GM12878 (cell line): ENCODE measurements around the gene UTS2. TPM values are rescaled to one million over a fixed set of nuclear protein-coding genes. Genes with fewer than 3 reads are reported as not detected.

ENCODE experiments used
- ATAC-seq: fragments of 200-7000 bp; cut with Tn5 transposase; 3 replicates; pipeline ENCODE4 v1.9.1; 2020; ENCODE audit warnings: mild to moderate bottlenecking, moderate library complexity
- BruUV-seq: library from RNA; stranded (reverse); fragments of 400-500 nt; replicated peaks from 2 replicates; lab custom pipeline; 2021; lab: Mats Ljungman, UMichigan
- CTCF ChIA-PET: fragments of 300-600 bp; sonication (Branson Sonifier 250); formaldehyde crosslinking; extraction: SDS; loops from one replicate; lab custom pipeline; 2021; ENCODE audit warnings: inconsistent platforms; lab: Yijun Ruan, JAX
- POLR2A ChIA-PET: fragments of 350-600 bp; formaldehyde crosslinking; extraction: SDS; loops from one replicate; lab custom pipeline; 2021; ENCODE audit warnings: inconsistent platforms; lab: Charles Lee
- RAD21 ChIA-PET: fragments of 300-600 bp; sonication (Branson Sonifier 250); formaldehyde crosslinking; loops from one replicate; lab custom pipeline; 2023; ENCODE audit warnings: antibody characterized with exemption; ENCODE audit not compliant: unreplicated experiment; lab: Charles Lee
- SMC1A ChIA-PET: fragments of 300-600 bp; sonication (Branson Sonifier 250); formaldehyde crosslinking; loops from one replicate; lab custom pipeline; 2023; ENCODE audit not compliant: unreplicated experiment, uncharacterized antibody; lab: Charles Lee
- DNase-seq: peaks from one replicate; pipeline ENCODE4 v3.0.0-alpha.2; 2011; ENCODE audit warnings: low read depth, low spot score
- FAIRE-seq: peaks from 3 replicates; lab custom pipeline; 2011; peaks lifted over from hg19 to GRCh38; lab: Jason Lieb, UNC
- H2AFZ ChIP-seq: 2 replicates; pipeline ENCODE4 v1.6.0; 2011; ENCODE audit warnings: low read depth, low read length, control low read depth; ENCODE audit not compliant: control insufficient read depth
- H3K27ac ChIP-seq: 2 replicates; pipeline ENCODE4 v1.5.1; 2011; ENCODE audit warnings: control low read depth; ENCODE audit not compliant: control insufficient read depth, insufficient read depth
- H3K27me3 ChIP-seq, 2 experiments: replicated peaks in 1 of 2; 2 replicates each; pipeline versions ENCODE4 v1.6.0 to v1.6.1; 2011; ENCODE audit warnings: low read length in 1 of 2; ENCODE audit not compliant: control insufficient read depth in 2 of 2, insufficient read depth in 2 of 2
- H3K36me3 ChIP-seq, 2 experiments: 2 replicates each; pipeline ENCODE4 v1.5.1; 2011; ENCODE audit warnings: low read length in 1 of 2; ENCODE audit not compliant: control insufficient read depth in 2 of 2, insufficient read depth in 2 of 2
- H3K4me1 ChIP-seq: 2 replicates; pipeline ENCODE4 v1.6.1; 2011; ENCODE audit warnings: mild to moderate bottlenecking, low read length, moderate library complexity, mixed read lengths; ENCODE audit not compliant: control insufficient read depth, insufficient read depth
- H3K4me2 ChIP-seq: 2 replicates; pipeline ENCODE4 v1.6.0; 2011; ENCODE audit warnings: control low read depth; ENCODE audit not compliant: control insufficient read depth, insufficient read depth
- H3K4me3 ChIP-seq: fragments of 200-600 bp; sonication (generic); 2 replicates; pipeline ENCODE4 v1.5.1; 2016
- H3K79me2 ChIP-seq: 2 replicates; pipeline ENCODE4 v1.6.0; 2011; ENCODE audit warnings: low read length; ENCODE audit not compliant: control insufficient read depth, insufficient read depth
- H3K9ac ChIP-seq: 2 replicates; pipeline ENCODE4 v1.8.0; 2011; ENCODE audit warnings: low read length, control low read depth, mixed read lengths; ENCODE audit not compliant: control insufficient read depth, insufficient read depth
- H3K9me3 ChIP-seq: replicated peaks from 3 replicates; pipeline ENCODE4 v1.5.1; 2011; ENCODE audit warnings: mild to moderate bottlenecking, low read length; ENCODE audit not compliant: control insufficient read depth, insufficient read depth
- H4K20me1 ChIP-seq: 2 replicates; pipeline ENCODE4 v1.6.0; 2011; ENCODE audit not compliant: control insufficient read depth, insufficient read depth
- E2F8 ChIP-seq: fragments of 450-650 bp; IDR thresholded peaks from 2 replicates; pipeline ENCODE4 v1.6.1; 2018; ENCODE audit warnings: mild to moderate bottlenecking, low read depth, moderate library complexity; ENCODE audit not compliant: partially characterized antibody
- KDM1A ChIP-seq: fragments of 200-600 bp; sonication (generic); IDR thresholded peaks from 2 replicates; pipeline ENCODE4 v1.6.1; 2016; ENCODE audit warnings: borderline replicate concordance
- RAD21 ChIP-seq: IDR thresholded peaks from 2 replicates; pipeline ENCODE4 v1.6.1; 2011; ENCODE audit warnings: mild to moderate bottlenecking, low read depth, low read length, moderate library complexity; ENCODE audit not compliant: insufficient read depth
- WGBS: methylation state at CpG from one replicate; pipeline ENCODE4 v1.1.6; 2016; ENCODE audit warnings: low lambda C conversion rate; ENCODE audit not compliant: insufficient replicate concordance, insufficient coverage; ENCODE audit errors: missing lambda C conversion rate; 5-methylcytosine and 5-hydroxymethylcytosine counted together
- in situ Hi-C: fragments of 300-500 bp; cut with MboI; formaldehyde crosslinking; loops from 9 replicates; pipeline ENCODE4 v1.14.3; 2018; ENCODE audit warnings: mixed read lengths
- intact Hi-C: fragments of 100-400 bp; cut with micrococcal nuclease; formaldehyde crosslinking; loops from one replicate; pipeline ENCODE4 v1.14.2; 2022; ENCODE audit not compliant: unreplicated experiment
- polyA plus RNA-seq, 11 experiments: library from polyadenylated mRNA; depleted of rRNA in 4 of 11; unstranded in 6 of 11; stranded (reverse) in 5 of 11; fragments of >200 nt; fragmentation: Nextera tagmentation in 4 of 11; fragmentation: Illumina TruSeq in 1 of 11; extraction: Ambion mirVana in 4 of 11; extraction: Trizol in 1 of 11; gene quantifications; 1 replicate in 1 of 11; 2 replicates in 10 of 11; pipeline versions ENCODE4 v1.2.1 to v1.2.3, GENCODE V29; 2011 to 2016; ENCODE audit warnings: inconsistent platforms in 2 of 11, missing spikeins in 2 of 11, low read depth in 1 of 11
- total RNA-seq, 4 experiments: library from RNA; depleted of rRNA in 3 of 4; stranded (reverse); fragments of >200 nt in 3 of 4; fragmentation: Illumina TruSeq in 1 of 4; extraction: Trizol in 1 of 4; gene quantifications; 2 replicates each; pipeline versions ENCODE4 v1.2.1 to v1.2.3, GENCODE V29; 2013 to 2021

Gene UTS2
- total and polyA plus RNA-seq, 10 of the 15 experiments (the other 5 are each of a cell fraction or from before 2014, with no cell fraction given): not detected

- TF ChIP-seq RAD21: no peak
- TF ChIP-seq KDM1A: no peak
Observed at GRCh38 chr1:7857985-7858384, 5.1 kb upstream of the UTS2 start (continued).

- Histone ChIP-seq H3K36me3 (no peaks in the 10 kb centered on the region; a peak in 1 of 4 replicates), H3K9ac (no peak overlapping the region), H3K27ac (no peak overlapping the region), H3K4me1 (no peaks in the 10 kb centered on the region), H3K27me3 (no peaks in the 10 kb centered on the region; a peak in 1 of 4 replicates), H3K9me3 (no peaks in the 10 kb centered on the region), H4K20me1 (no peaks in the 10 kb centered on the region), H3K4me2 (no peak overlapping the region), H3K79me2 (no peaks in the 10 kb centered on the region), H2AFZ (no peak overlapping the region), H3K4me3 (no peak overlapping the region)
- ATAC-seq (no peak), DNase-seq (no peak), FAIRE-seq (no peak)
- ChIA-PET SMC1A (no interaction called here), RAD21 (no interaction called here), POLR2A (no interaction called here), CTCF (no interaction called here)
- intact Hi-C loops: no loop called here
- WGBS: 25% methylated on average over 2 of the region's 2 CpGs
- BruUV-seq: no TSS peak
- in situ Hi-C loops: no loop called here
- TF ChIP-seq E2F8: no peak
Observed at GRCh38 chr1:7857000-7857399, 4.1 kb upstream of the UTS2 start.
